ENCODE results near the gene PAPPA.

PAPPA gene

DNA sequence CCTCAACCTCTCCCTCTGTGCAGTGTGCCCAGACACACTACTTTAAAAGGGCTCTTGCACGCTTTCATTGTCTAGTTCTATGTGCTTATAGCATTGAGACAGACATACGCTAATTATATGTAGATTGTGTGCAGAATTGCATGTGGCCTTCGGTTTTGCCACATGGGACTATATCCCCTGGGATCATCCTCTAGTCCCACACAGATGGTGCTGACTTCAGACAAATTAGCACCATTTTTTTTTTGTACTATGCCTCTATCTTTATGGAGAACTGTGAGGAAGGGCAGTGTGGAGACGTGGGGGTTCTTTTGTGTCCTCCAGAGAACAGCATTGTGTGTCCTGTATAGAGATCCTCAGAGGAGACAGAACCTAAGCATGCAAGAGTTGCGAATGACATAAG lies 29.3 kb downstream of the PAPPA start:
- no peak for DNase-seq

DNA sequence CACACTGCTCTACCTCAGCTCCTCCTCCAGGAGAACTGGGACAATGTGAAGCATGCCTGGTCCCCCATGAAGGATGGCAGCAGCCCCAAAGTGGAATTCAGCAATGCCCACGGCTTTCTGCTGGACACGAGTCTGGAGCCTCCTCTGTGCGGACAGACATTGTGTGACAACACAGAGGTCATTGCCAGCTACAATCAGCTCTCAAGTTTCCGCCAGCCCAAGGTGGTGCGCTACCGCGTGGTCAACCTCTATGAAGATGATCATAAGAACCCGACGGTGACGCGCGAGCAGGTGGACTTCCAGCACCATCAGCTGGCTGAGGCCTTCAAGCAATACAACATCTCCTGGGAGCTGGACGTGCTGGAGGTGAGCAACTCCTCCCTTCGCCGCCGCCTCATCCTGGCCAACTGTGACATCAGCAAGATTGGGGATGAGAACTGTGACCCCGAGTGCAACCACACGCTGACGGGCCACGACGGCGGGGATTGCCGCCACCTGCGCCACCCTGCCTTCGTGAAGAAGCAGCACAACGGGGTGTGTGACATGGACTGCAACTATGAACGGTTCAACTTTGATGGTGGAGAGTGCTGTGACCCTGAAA lies 34.1 kb downstream of the PAPPA start:
- DNase-seq, result no peak

DNA sequence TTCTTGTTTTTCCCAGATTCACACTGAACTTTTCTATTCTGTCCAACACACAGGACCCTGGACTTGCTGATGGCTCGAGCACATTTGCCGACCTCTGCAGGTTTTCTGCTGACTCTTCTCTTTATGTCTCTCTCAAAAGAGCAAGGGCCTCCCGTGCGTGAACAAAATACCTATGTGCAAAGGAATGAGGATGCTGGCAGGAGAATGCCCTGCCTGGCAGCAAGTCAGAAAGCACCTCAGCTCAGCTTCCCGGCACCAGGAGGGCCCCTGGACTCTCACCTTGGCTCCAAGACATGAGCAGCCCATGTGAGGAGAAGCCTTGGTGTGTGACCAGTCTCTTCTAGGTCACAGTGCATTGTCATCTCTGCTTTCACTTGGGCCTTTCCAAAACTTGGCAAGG lies 36.1 kb downstream of the PAPPA start:
- no peak for DNase-seq

DNA sequence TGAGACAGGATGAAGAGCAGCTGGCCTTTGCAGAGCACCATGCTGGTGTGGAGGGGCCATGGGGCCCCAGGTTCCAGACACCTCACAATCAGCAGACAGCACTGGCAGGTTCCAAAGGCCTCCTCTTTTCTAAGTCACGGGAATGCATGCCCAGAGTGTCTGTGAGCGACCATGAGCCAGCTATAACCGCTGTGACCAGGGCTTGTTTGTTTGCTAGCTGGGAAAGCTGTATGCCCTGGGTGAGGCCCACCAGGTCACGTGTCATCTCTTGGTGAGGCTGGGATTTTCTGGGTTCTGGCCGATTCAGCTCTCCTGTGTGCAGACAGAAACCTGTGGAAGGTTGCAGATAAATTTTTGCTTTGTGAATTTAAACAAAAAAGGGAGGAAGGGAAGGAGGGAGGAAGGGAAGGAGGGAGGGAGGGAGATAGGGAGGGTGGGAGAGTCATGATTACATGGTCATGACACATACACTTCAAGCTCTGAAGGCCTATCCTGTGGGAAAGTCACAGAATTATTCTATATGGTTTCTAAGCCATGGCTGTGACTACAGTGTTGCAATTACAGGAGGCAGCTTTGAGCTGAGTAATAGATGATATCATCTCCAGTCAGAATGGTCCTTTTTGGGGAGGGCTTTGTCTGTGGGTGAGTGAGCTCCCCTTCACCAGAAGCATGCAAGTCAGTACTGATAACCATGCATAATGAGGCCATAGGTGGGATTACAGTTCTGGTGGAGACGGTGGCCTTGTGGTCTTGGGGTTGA lies 37.2 kb downstream of the PAPPA start:
- DNase-seq, result no peak

DNA sequence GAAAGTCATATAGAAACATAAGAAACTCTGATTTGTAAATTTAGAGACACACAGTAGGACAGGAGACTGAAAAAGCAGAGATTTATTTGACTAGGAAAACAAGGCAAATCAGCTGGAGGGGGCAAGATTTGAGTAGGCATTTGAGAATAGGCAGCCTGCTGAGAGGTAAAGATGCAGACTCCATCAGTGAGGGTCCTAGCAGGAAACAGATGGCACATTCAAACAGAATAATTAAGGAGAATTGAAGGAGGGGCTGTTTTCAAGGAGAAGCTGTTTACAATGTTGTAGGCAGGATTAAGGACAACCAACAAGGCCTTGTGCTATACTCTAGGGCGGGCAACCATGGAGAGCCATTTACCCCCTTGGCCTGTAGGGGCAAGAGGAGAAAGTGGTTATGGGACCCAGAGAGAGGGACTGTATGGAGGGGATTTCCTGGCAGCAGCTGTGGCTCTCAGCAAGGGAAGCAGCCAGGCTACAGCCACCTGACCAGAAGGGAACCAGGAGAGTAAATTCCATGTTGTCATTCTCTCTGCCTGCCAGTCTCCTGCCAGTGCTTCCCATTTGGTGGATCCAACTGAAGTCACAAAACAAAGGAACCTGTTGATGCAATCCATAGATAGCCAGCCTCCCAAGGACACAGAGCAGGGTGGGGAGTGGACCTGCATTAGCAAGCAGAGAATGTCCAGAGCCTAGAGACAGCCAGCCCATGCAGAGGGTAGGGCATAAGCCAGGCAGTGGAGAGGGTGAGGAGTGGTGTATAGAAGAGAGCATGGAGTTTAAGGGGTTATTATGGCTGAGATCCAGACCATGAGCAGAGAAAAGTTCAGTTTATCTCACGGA lies 38.2 kb downstream of the PAPPA start:
- no peak for DNase-seq

DNA sequence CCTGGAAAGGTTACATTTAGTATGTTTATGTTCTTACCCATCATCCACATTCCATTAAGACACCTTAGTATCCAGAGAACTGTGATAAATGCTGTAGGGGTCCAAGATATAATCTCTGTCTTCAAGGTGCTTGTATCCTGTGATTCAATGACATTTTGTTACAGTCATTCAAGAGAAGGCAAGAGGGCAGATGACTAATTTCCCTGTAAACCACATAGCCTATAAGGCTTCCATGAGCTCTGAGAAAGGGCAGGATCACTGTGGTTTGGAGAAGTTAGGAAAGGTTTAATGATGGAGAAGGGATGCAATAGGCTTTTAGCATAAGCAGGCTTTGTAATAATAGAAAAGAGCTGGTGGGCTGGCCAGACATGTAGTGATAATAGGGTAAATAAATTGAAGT lies 40.0 kb downstream of the PAPPA start:
- DNase-seq, result no peak

DNA sequence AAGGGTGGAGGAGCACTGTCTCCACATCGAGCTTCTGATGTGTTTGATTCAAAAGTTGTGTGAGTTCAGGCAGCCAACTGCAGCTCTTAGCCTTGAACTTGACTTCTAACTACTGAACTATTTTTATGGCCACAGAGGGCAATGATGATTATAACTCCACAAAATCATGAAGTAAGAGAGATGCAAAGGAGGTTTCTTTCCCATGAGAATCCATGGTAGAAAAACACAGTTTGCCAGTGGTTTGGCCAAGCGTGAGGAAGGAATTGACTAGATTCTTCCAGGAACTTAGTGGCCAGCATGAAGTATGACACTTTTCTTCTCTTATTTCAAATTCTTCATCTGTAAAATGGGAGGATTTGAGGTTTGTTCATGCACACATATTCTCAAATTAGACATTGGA lies 43.2 kb downstream of the PAPPA start:
- DNase-seq, result no peak

DNA sequence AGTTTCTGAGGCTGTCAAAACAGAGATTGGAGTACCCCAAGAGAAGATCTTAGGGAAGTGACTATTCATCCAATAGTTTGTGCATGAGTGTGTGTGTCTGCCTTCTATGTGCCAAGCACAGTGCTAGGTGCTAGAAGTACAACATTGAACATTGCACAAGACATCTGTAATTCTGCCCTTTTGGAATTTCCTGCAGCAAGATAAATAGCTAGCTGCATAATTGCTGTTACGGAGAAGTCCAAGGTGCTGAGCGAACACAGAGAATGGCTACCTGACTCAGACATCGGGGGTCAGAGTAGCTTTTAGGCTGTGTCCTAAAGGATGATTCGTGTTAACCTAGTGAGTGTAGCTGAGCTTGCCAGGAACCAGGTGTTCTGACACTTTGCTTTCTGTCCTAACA lies 44.8 kb downstream of the PAPPA start:
- no peak for DNase-seq

DNA sequence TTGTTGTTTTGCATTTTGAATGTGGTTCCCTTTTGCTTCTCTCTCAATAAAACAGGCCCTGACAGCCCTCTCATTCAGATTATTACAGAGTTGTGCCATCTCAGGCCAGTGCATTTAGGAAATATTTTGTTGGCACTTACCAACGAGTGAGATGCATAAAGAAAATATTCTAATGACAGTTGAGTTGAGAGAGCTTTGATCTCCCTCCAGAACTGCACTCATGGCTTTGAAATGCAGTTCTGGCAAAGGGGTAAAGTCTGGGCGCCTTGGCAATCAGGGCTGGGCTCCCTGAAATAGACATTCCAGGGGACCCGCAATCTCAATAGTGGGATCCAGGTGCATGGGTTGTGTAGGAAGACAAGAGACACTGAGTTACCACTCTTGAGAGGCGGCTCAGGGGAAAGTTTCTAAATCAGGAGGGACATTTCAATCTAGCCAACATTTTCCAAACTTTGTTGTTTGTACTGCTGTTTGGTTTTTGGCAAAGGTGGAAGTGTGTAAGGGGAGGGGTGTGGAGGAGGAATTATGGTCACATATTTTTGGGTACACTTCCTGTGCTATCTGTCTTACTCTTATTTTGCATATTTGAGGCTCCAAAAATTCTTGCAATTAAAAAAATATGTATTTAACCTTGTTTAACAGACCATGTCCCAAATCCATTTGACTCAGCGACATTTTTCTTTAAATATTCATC lies 48.8 kb downstream of the PAPPA start:
- DNase-seq, result no peak

DNA sequence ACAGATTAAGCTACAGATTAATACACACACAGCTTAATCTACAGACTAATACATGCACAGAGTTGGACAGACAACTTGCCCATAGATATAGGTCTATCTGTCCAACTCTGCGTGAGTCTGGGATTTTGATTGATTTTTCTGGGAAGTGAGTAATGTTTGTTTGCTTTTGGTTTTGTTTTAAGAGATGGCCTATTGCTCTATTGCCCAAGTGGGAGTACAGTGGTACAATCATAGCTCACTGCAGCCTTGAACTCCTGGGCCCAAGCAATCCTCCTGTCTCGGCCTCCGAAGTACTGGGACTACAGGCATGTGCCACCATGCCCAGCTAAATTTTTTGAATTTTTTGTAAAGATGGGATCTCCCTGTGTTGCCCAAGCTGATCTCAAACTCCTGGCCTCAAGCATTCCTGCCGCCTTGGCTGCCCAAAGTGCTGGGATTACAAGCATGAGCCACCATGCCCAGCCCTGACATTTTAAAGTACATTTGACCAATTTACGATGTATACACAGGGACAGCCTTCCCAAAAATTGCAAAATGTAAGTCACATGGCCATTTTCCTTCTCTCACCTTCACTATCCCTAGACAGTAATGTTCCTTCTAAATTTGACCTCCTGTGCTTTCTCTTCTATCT lies 50.8 kb downstream of the PAPPA start:
- no peak for DNase-seq

DNA sequence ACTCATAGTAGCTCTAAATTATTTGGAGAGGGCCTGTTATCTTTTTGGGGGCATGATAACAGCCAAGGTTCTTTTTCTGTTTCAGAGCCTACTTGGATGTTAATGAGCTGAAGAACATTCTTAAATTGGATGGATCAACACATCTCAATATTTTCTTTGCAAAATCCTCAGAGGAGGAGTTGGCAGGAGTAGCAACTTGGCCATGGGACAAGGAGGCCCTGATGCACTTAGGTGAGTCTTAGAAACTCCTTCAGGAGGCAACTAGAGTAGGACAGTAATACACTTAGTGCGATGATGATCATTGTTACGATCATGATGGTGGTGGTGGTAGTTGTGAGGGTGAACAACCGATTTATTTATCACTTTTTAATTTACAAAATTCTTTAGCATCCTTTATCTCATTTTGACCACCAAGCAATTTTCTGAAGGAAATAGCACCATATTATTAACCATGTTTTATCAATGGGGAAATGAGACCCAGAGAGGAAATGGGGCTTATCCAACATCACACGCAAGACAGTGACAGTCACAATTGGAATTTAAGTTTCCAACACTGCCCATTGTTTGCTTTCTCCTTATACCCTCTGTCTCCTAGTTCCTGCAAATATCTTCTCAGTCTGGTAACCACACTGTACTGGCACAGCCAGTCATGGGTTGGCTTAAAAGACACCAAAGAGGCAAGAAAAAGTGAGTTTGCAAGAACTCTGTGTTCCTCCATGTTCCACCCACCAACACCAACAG lies 54.0 kb downstream of the PAPPA start:
- DNase-seq, result no peak

DNA sequence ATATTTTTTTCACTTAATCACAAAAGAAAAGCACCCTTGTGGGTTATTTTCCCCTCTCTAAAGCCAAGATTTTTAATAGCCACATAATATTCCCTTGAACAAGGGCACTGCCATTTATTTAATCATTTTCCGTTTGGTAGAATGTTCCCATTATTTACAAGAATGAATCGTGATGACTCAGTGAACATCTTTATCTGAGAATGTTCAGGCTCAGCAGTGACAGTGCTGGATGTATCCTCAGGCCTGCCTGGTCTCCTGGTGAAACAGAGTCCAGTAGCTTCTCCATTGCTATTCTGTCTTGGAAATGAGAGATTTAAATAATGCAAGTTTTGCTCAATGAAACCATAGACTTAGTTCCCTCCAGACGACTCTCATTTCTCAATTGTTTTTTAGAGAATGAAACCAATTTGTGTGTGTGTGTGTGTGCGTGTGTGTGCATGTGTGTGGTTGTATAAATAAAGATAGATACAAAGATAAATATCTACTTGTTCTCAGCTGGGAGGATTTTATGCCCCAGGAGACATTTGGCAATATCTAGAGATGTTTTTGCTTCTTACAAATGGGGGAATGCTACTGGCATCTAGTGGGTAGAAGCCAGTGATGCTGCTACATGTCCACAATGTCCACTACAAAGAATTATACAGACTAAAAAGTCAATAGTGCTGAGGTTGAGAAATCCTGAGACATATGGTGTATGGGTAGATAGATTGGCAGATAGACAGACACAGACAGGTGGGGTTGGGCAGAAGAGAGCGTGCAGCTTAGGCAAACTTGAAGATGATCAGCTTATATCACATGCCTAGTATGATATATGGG lies 55.0 kb downstream of the PAPPA start:
- no peak for DNase-seq

DNA sequence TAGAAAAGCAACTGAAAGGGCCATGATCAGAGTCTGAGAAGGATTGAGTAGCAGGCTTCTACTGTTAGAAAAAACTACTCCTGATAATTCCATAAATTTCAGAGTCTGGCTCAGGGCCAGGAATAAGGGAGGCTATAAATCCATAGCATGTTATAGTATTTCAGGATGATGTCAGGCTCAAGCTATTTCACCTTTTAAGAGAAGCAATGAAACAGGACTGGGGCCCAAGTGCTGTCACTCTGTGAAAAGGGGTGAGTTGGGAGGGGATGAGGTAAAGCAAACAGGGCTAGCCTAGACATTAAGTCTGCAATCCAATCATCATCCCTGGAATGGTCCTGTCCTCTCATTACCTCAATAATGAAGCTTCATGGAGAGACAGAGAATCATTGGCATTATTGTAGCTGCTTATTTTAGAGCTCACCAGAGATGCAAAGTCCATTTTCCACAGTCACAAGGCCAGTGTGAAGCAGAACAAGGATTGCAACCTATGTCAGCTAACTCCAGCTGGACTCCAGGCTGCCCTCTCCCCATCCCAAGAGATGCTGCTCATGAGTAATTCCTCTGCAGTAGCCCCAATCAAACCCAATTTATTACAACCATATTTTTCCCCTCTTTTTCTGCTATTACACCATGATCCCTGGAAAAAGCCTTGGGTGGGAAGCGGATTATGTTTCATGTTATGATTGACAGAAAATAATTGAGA lies 56.0 kb downstream of the PAPPA start:
- no peak for DNase-seq

DNA sequence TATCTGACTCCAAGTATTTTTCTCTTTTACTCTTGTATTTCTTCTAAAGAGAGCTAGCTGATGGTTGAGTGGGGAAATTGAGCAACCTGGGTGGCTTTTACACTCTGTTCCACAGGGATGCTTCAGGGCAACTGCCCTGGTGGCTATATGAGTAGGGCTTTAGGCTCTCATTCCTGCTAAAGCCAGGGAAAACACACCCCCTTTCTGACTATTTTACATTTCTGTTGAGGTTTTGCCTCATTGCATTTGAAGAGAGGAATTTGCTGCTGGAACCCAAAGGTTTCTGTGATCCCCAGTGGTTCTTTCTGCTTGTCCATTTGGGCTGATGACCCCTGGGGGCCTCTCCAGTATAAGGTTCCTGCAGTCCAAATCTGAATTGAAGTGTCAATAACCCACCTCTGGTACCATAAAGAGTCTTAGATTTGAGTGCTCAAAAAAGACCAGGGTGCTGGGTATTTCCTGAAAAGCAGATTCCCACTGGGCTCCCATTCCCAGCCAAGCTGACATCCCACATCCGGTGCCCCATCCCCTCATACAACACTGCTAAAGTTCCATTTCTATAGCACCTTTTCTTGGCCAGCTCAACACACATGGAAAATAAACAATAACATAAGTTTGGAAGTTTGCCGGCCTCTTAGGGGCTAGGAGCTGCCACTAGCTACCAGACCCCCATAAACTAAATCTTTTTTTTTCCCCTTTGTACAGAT lies 59.5 kb downstream of the PAPPA start:
- DNase-seq, result no peak

DNA sequence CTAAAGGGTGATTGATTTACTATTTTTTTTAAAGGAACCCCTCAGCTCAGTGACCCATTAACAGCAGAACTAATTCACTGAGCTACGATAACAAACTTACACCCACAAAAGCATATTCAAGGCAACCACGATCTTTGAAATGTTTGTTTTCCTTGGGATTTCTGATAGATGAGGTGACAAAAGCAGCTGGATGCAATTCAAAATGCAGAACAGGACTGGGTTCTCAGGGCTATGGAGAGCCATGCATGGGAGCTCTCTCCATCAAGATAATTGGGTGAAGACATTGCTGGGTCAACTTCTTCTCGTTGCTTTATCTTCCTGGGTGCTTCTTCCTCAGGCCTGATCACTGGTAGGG lies 60.1 kb downstream of the PAPPA start:
- no peak for DNase-seq

DNA sequence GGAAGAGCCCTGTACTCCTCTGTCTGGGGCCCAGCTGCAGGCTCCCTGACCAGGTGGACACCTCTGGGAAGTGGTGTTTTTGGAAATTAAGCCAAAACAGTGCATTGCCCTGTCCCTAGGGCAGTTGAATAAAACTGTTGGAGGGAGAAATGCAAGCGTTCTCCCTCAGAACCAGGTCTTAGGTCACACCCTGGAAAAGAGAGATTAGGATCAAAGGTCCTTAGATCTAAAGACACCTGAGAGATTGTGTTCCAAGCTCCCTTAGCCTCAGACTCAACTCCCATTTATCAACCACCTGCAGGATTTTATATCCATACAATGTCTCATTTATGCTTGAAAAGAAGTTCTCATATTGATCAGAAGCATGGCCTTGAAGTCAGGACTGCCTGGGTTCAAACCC lies 64.8 kb downstream of the PAPPA start:
- no peak for DNase-seq

DNA sequence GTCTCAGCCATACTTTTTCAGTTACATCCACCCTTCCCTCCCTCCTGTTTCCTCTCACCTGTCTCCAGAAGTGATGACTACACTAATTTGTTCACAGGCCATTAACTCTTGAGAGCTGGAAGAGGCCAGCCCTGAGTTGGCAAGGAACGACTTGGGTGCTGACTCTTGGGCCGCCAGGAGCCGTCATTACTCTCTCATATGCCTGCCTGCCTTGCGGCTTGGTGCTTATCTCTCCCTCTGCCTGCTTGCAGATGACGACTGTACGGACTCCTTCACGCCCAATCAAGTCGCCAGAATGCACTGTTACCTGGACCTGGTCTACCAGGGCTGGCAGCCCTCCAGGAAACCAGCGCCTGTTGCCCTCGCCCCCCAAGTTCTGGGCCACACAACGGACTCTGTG lies 66.1 kb downstream of the PAPPA start:
- DNase-seq, result no peak

DNA sequence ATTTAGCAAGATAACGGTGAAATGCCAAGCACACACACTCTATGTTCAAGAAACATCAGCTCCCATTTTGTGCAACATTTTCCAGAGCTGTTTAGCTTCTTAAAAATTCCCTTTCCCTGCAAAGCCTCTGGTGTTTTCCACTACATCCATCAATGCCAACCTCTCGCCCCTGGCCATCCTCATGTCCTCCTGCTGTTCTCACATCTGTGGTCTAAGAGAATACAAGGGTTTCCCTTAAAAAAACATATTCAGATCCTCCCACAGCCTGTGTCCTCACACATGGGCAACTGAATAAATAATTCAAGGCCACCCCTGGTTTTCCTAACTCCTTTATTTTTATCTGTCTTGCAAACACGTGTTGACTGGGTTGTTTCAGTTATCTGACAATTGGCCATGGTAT lies 70.3 kb downstream of the PAPPA start:
- DNase-seq, result no peak

DNA sequence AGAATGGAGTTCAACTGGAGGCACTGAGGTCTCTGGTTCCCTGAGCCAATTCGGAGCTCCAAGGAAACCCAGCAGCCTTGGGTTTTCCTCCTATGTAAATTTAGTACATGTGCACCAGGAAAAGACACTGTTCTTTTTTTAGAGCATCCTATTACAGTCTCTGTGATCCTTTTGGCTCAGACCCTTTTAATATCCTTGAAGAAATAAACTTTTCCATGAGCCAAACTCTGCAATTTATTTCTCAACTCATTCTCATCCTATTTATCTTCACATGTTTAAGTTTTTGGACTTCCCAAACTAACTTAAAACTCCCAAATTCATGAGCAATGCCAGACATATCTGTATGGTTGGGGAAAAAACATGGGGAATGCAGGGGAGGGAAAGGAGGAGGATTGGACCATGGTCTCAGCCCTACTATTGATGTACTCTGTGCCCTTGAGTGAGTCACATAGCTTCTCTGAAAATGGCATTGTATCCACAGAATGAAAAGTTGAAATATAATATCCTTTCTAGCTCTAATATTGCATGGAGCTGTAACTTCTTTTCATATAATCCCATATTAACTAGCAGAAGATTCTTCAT lies 76.6 kb downstream of the PAPPA start:
- no peak for DNase-seq
